ENCODE measurements around the gene COLEC12.

COLEC12 gene

GRCh38 chr18:422966-423365, 77.5 kb downstream of the COLEC12 start:
- Histone ChIP-seq H3K4me2 (ENCODE audit: low read depth, low read length, poor library complexity, severe bottlenecking) (no peak overlapping the region), H3K4me1 (ENCODE audit: insufficient read depth, low read length, poor library complexity, severe bottlenecking) (no peaks in the 10 kb centered on the region), H3K27me3 (ENCODE audit: insufficient read depth, low read length, poor library complexity, severe bottlenecking) (no peaks in the 10 kb centered on the region), H3K4me3 (ENCODE audit: low read length, poor library complexity, severe bottlenecking) (no peak overlapping the region), H3K9me3 (ENCODE audit: insufficient read depth, low read depth, low read length) (peaks cover 5% of the 10 kb centered on the region; the same call in 1 of the 2 replicates), H4K20me1 (ENCODE audit: insufficient read depth, low read length, poor library complexity, severe bottlenecking) (no peaks in the 10 kb centered on the region), H3K9me2 (replicated peaks; ENCODE audit: low read depth, low read length) (no peaks in the 10 kb centered on the region), H3K79me2 (ENCODE audit: insufficient read depth, low read length) (no peaks in the 10 kb centered on the region), H2AFZ (ENCODE audit: low read length) (no peak overlapping the region), H3F3A (ENCODE audit: low read depth) (no peaks in the 10 kb centered on the region), H3K9ac (ENCODE audit: low read depth, low read length, poor library complexity, severe bottlenecking) (no peak overlapping the region), H3K36me3 (ENCODE audit: insufficient read depth, low read length) (no peaks in the 10 kb centered on the region)
- no peak for TF ChIP-seq EZH2phosphoT487 (IDR thresholded peaks at IDR 0.05; ENCODE audit: borderline replicate concordance)
- TF ChIP-seq, protein P1, sequence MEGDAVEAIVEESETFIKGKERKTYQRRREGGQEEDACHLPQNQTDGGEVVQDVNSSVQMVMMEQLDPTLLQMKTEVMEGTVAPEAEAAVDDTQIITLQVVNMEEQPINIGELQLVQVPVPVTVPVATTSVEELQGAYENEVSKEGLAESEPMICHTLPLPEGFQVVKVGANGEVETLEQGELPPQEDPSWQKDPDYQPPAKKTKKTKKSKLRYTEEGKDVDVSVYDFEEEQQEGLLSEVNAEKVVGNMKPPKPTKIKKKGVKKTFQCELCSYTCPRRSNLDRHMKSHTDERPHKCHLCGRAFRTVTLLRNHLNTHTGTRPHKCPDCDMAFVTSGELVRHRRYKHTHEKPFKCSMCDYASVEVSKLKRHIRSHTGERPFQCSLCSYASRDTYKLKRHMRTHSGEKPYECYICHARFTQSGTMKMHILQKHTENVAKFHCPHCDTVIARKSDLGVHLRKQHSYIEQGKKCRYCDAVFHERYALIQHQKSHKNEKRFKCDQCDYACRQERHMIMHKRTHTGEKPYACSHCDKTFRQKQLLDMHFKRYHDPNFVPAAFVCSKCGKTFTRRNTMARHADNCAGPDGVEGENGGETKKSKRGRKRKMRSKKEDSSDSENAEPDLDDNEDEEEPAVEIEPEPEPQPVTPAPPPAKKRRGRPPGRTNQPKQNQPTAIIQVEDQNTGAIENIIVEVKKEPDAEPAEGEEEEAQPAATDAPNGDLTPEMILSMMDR (conservative IDR thresholded peaks at IDR 0.05; ENCODE audit: low read length) = no peak

DNA sequence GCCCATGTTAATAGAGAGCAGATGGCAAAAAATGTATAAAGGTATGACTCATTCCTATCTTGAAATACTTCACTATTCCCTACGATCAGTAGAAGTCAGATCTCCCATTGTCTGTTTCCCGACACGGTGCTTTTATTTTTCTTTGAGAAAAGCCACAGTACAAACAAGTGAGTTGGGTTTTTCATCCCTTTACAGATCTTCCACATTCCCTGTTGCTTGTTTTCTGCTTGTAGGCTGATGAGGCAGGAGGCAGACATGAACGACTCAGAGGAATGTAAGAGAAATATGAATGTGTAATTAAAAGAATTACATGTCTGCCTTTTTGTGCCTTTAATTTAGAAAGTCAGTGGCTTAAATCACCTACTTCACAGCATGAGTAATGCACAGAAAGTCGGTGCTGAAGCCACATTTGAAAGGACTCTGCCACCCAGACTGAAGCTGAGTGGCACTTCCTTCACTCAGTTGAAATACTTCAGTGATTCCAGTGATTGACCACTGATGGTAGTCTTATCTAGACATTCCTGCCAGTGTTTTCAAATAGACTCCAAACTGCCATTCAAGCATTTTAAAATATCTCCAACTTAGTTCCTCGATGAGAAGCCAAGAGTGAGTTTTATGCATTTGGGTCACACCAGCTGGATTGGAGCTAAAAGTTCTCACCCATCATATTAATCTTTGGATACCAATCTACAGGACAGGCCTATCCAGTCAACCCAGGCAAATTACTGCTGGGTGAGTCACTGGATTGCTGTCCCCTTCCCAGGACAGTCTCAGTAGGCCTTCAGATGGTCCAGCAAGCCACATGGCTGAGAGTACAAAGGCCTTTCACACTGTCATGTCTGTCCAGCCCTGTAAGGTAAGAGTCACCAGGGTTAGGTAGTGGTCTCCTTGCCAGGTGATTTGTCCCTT, 79.0 kb downstream of the COLEC12 start:
- no peak overlapping the region for H2AFZ ChIP-seq (ENCODE audit: low read length)

GRCh38 chr18:420661-421246, 79.7 kb downstream of the COLEC12 start:
- no peaks in the 10 kb centered on the region for H3K27me3 ChIP-seq (ENCODE audit: insufficient read depth, low read length, poor library complexity, severe bottlenecking)

More for the DNA sequence above, 79.0 kb downstream of the COLEC12 start:
- no peaks in the 10 kb centered on the region for H3K27me3 ChIP-seq (ENCODE audit: insufficient read depth, low read length, poor library complexity, severe bottlenecking)
- H3K4me3 ChIP-seq (ENCODE audit: low read length, poor library complexity, severe bottlenecking) = no peak overlapping the region
- H3F3A ChIP-seq (ENCODE audit: low read depth) = no peaks in the 10 kb centered on the region
- H3K9me3 ChIP-seq (ENCODE audit: insufficient read depth, low read depth, low read length) = peaks cover 5% of the 10 kb centered on the region; the same call in 1 of the 2 replicates
- no peaks in the 10 kb centered on the region for H3K79me2 ChIP-seq (ENCODE audit: insufficient read depth, low read length)
- no peaks in the 10 kb centered on the region for H3K36me3 ChIP-seq (ENCODE audit: insufficient read depth, low read length)
- TF ChIP-seq, protein P1 (conservative IDR thresholded peaks at IDR 0.05; ENCODE audit: low read length) = no peak
- TF ChIP-seq EZH2phosphoT487 (IDR thresholded peaks at IDR 0.05; ENCODE audit: borderline replicate concordance) = no peak
- no peak overlapping the region for H3K4me2 ChIP-seq (ENCODE audit: low read depth, low read length, poor library complexity, severe bottlenecking)
- no peaks in the 10 kb centered on the region for H3K4me1 ChIP-seq (ENCODE audit: insufficient read depth, low read length, poor library complexity, severe bottlenecking)
- no peaks in the 10 kb centered on the region for H4K20me1 ChIP-seq (ENCODE audit: insufficient read depth, low read length, poor library complexity, severe bottlenecking)
- no peak overlapping the region for H3K9ac ChIP-seq (ENCODE audit: low read depth, low read length, poor library complexity, severe bottlenecking)
- no peaks in the 10 kb centered on the region for H3K9me2 ChIP-seq (replicated peaks; ENCODE audit: low read depth, low read length)

More at GRCh38 chr18:420661-421246, 79.7 kb downstream of the COLEC12 start:
- Histone ChIP-seq H3K4me1 (ENCODE audit: insufficient read depth, low read length, poor library complexity, severe bottlenecking) (no peaks in the 10 kb centered on the region), H3K9me2 (replicated peaks; ENCODE audit: low read depth, low read length) (no peaks in the 10 kb centered on the region), H3K4me2 (ENCODE audit: low read depth, low read length, poor library complexity, severe bottlenecking) (no peak overlapping the region), H3K36me3 (ENCODE audit: insufficient read depth, low read length) (no peaks in the 10 kb centered on the region), H3K9me3 (ENCODE audit: insufficient read depth, low read depth, low read length) (peaks cover 5% of the 10 kb centered on the region; the same call in 1 of the 2 replicates), H2AFZ (ENCODE audit: low read length) (no peak overlapping the region), H4K20me1 (ENCODE audit: insufficient read depth, low read length, poor library complexity, severe bottlenecking) (no peaks in the 10 kb centered on the region), H3K4me3 (ENCODE audit: low read length, poor library complexity, severe bottlenecking) (no peak overlapping the region), H3K79me2 (ENCODE audit: insufficient read depth, low read length) (no peaks in the 10 kb centered on the region), H3K9ac (ENCODE audit: low read depth, low read length, poor library complexity, severe bottlenecking) (no peak overlapping the region), H3F3A (ENCODE audit: low read depth) (no peaks in the 10 kb centered on the region)
- TF ChIP-seq, protein P1 (conservative IDR thresholded peaks at IDR 0.05; ENCODE audit: low read length) = no peak
- no peak for TF ChIP-seq EZH2phosphoT487 (IDR thresholded peaks at IDR 0.05; ENCODE audit: borderline replicate concordance)
